AG04450 (cell line): Measurements from ENCODE around the gene PPARG. TPM values are rescaled to one million over a fixed set of nuclear protein-coding genes. Genes with fewer than 3 reads are reported as not detected.

Experiments used
- CTCF ChIA-PET: fragments of 300-600, 350-600 bp; formaldehyde crosslinking; extraction: SDS; loops from one replicate; lab custom pipeline; 2022; ENCODE audit warnings: antibody characterized with exemption, inconsistent platforms; lab: Charles Lee
- POLR2A ChIA-PET: fragments of 350-600 bp; formaldehyde crosslinking; extraction: SDS; loops from one replicate; lab custom pipeline; 2021; ENCODE audit warnings: antibody characterized with exemption, inconsistent platforms; lab: Yijun Ruan, JAX
- DNase-seq: peaks from one replicate; pipeline ENCODE4 v3.0.0-alpha.2; 2011; ENCODE audit warnings: low read depth, low spot score
- H3K27ac ChIP-seq: one replicate; pipeline ENCODE4 v1.5.1; 2012; ENCODE audit warnings: low read depth, low read length, control low read depth
- H3K27me3 ChIP-seq: one replicate; pipeline ENCODE4 v1.6.0; 2012; ENCODE audit warnings: low read length; ENCODE audit not compliant: control insufficient read depth, insufficient read depth
- H3K4me3 ChIP-seq: 2 replicates; pipeline ENCODE4 v1.5.1; 2011; ENCODE audit warnings: mild to moderate bottlenecking, low read depth, low read length, control low read depth
- H3K9me3 ChIP-seq: 2 replicates; pipeline ENCODE4 v1.5.1; 2012; ENCODE audit warnings: low read length; ENCODE audit not compliant: control insufficient read depth, insufficient read depth
- CTCF ChIP-seq: IDR thresholded peaks from 2 replicates; pipeline ENCODE4 v1.5.1; 2011; ENCODE audit warnings: low read depth, low read length, control low read depth, inconsistent platforms
- polyA plus RNA-seq: library from polyadenylated mRNA; depleted of rRNA; stranded (reverse); fragments of >200 nt; gene quantifications from 2 replicates; pipeline ENCODE4 v1.2.3, GENCODE V29; 2011

The PPARG gene
- polyA plus RNA-seq, 1 experiment = 33.8 TPM

- DNase-seq = no peak
- H3K4me3 ChIP-seq = no peak overlapping the region
- TF ChIP-seq CTCF = no peak
- H3K27me3 ChIP-seq = no peaks in the 10 kb centered on the region
- no peak overlapping the region for H3K27ac ChIP-seq
- no peaks in the 10 kb centered on the region for H3K9me3 ChIP-seq
- POLR2A ChIA-PET = no interaction called here
- CTCF ChIA-PET = no interaction called here
These were observed 37.0 kb downstream of the PPARG start for GRCh38 chr3:12325586-12326515.

GRCh38 chr3:12327021-12327420 is 38.2 kb downstream of the PPARG start:
- Histone ChIP-seq H3K27ac (no peak overlapping the region), H3K27me3 (no peaks in the 10 kb centered on the region), H3K4me3 (no peak overlapping the region), H3K9me3 (no peaks in the 10 kb centered on the region)
- DNase-seq = no peak
- POLR2A ChIA-PET = no interaction called here
- TF ChIP-seq CTCF = no peak
- CTCF ChIA-PET = interaction anchor here (1.2 kb wide), 1 partner anchor 192 kb away, joined by 3 read pairs; no protein-coding TSS in a partner anchor

GRCh38 chr3:12328132-12328836 is 39.4 kb downstream of the PPARG start:
- H3K27me3 ChIP-seq = no peaks in the 10 kb centered on the region
- CTCF ChIA-PET = interaction anchor here (1.2 kb wide), 1 partner anchor 193 kb away, joined by 3 read pairs; no protein-coding TSS in a partner anchor
- H3K4me3 ChIP-seq = no peak overlapping the region
- no peak for DNase-seq
- no peak overlapping the region for H3K27ac ChIP-seq
- no peak for TF ChIP-seq CTCF
- POLR2A ChIA-PET = no interaction called here
- no peaks in the 10 kb centered on the region for H3K9me3 ChIP-seq

DNA sequence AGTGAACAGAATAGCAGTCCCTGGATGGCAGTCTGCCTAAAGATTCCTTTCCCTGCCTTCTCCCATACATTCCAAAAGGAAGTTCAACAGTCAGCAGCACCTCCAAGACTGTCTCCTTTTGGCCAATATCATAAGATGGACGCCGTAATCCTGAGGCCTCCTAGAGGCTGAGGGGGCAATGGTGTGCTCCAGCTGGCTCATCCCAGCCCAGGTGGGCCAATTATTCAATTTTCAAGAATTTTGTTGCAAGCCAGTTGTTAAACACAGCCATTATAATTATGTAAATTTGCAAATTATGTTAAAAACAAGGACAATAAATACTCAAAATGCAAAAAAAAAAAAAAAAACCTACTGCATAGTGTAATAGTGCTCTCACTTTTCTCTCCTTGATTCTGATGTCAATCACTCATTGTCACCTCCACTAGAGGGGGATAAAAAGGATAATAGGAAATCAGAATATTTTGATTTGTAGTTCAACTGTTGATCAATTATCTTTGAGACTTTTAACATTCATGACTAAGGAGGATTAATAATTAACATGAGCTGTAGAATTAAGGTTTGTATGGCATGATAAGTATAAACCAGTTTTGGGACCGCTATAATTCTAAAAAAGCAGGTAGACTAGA is 40.1 kb downstream of the PPARG start:
- Histone ChIP-seq H3K27me3 (no peaks in the 10 kb centered on the region), H3K9me3 (no peaks in the 10 kb centered on the region), H3K4me3 (no peak overlapping the region), H3K27ac (no peak overlapping the region)
- DNase-seq = no peak
- TF ChIP-seq CTCF = no peak
- ChIA-PET POLR2A (no interaction called here), CTCF (interaction anchor here (0.6 kb wide), 1 partner anchor 27 kb away, joined by 3 read pairs; no protein-coding TSS in a partner anchor)
